Osteocyte (in vitro differentiated cells): ENCODE results near the gene SEC22A. TPM values are rescaled to one million over a fixed set of nuclear protein-coding genes. Genes with fewer than 3 reads are reported as not detected.

ENCODE experiments used
- DNase-seq: peaks from one replicate; pipeline ENCODE4 v3.0.0; 2021; ENCODE audit warnings: mixed read lengths; ENCODE audit not compliant: unreplicated experiment; ENCODE audit errors: extremely low spot score
- H3K27ac Mint-ChIP-seq: one replicate; pipeline ENCODE4 v1.8.0; 2021; ENCODE audit warnings: mild to moderate bottlenecking, mixed read lengths; ENCODE audit not compliant: unreplicated experiment
- H3K27me3 Mint-ChIP-seq: one replicate; pipeline ENCODE4 v1.8.0; 2021; ENCODE audit warnings: mixed read lengths; ENCODE audit not compliant: unreplicated experiment
- H3K36me3 Mint-ChIP-seq: one replicate; pipeline ENCODE4 v1.8.0; 2021; ENCODE audit warnings: mixed read lengths; ENCODE audit not compliant: unreplicated experiment
- H3K4me1 Mint-ChIP-seq: one replicate; pipeline ENCODE4 v1.8.0; 2021; ENCODE audit warnings: mixed read lengths; ENCODE audit not compliant: unreplicated experiment
- H3K4me3 Mint-ChIP-seq: one replicate; pipeline ENCODE4 v1.8.0; 2021; ENCODE audit warnings: mild to moderate bottlenecking, moderate library complexity, mixed read lengths; ENCODE audit not compliant: unreplicated experiment
- H3K9me3 Mint-ChIP-seq: one replicate; pipeline ENCODE4 v1.8.0; 2021; ENCODE audit warnings: mixed read lengths; ENCODE audit not compliant: unreplicated experiment
- CTCF ChIP-seq: fragments of 200-600 bp; sonication (generic); IDR thresholded peaks from 2 replicates; pipeline ENCODE4 v1.5.0; 2021; ENCODE audit warnings: antibody characterized with exemption, mild to moderate bottlenecking, moderate library complexity
- total RNA-seq: library from RNA; stranded (reverse); gene quantifications from 2 replicates; pipeline ENCODE4 v1.2.1, GENCODE V29; 2021

SEC22A gene
- total RNA-seq, 1 donor from 2014 or later: 19.1 TPM

- H3K27ac Mint-ChIP-seq: no peak overlapping the region
- no peaks in the 10 kb centered on the region for H3K27me3 Mint-ChIP-seq
- H3K4me1 Mint-ChIP-seq: peaks cover 7% of the 10 kb centered on the region
- H3K4me3 Mint-ChIP-seq: no peak overlapping the region
- no peak for TF ChIP-seq CTCF
- H3K36me3 Mint-ChIP-seq: peaks cover 24% of the 10 kb centered on the region
- DNase-seq: no peak
- H3K9me3 Mint-ChIP-seq: peaks cover 10% of the 10 kb centered on the region
Observed at GRCh38 chr3:123261666-123262065, 59.9 kb downstream of the SEC22A start.

GRCh38 chr3:123262226-123262625, 60.5 kb downstream of the SEC22A start:
- TF ChIP-seq CTCF: no peak
- H3K36me3 Mint-ChIP-seq: peaks cover 29% of the 10 kb centered on the region
- peaks cover 7% of the 10 kb centered on the region for H3K4me1 Mint-ChIP-seq
- no peak overlapping the region for H3K27ac Mint-ChIP-seq
- no peak overlapping the region for H3K4me3 Mint-ChIP-seq
- H3K27me3 Mint-ChIP-seq: no peaks in the 10 kb centered on the region
- H3K9me3 Mint-ChIP-seq: peaks cover 10% of the 10 kb centered on the region
- DNase-seq: no peak

GRCh38 chr3:123262868-123263267, 61.1 kb downstream of the SEC22A start:
- no peak for TF ChIP-seq CTCF
- H3K27me3 Mint-ChIP-seq: no peaks in the 10 kb centered on the region
- peaks cover 7% of the 10 kb centered on the region for H3K4me1 Mint-ChIP-seq
- H3K4me3 Mint-ChIP-seq: no peak overlapping the region
- H3K27ac Mint-ChIP-seq: no peak overlapping the region
- H3K9me3 Mint-ChIP-seq: peaks cover 10% of the 10 kb centered on the region
- DNase-seq: no peak
- H3K36me3 Mint-ChIP-seq: peaks cover 34% of the 10 kb centered on the region

- DNase-seq: no peak
- peaks cover 10% of the 10 kb centered on the region for H3K9me3 Mint-ChIP-seq
- H3K27ac Mint-ChIP-seq: no peak overlapping the region
- H3K4me1 Mint-ChIP-seq: peaks cover under 1% of the 10 kb centered on the region
- peaks cover 38% of the 10 kb centered on the region for H3K36me3 Mint-ChIP-seq
- no peak for TF ChIP-seq CTCF
- H3K27me3 Mint-ChIP-seq: no peaks in the 10 kb centered on the region
- H3K4me3 Mint-ChIP-seq: no peak overlapping the region
Observed at GRCh38 chr3:123263941-123264340, 62.2 kb downstream of the SEC22A start.

- Mint-ChIP-seq H3K27me3 (no peaks in the 10 kb centered on the region), H3K27ac (no peak overlapping the region), H3K4me1 (peaks cover 5% of the 10 kb centered on the region), H3K9me3 (peaks cover 10% of the 10 kb centered on the region), H3K36me3 (peaks cover 37% of the 10 kb centered on the region), H3K4me3 (no peak overlapping the region)
- TF ChIP-seq CTCF: no peak
- DNase-seq: no peak
Observed at GRCh38 chr3:123267821-123268220, 66.1 kb downstream of the SEC22A start.
